Stimulated activated naive B cell treated with anti-CD40 and anti-IgM and Interleukin-4, amounts not matched to agents 10 μg/mL and 1 μg/mL and 100 μg/mL, for 72 hours (primary cell): ENCODE measurements around the gene FSTL4.
"Not testable (repeated sequence)": the region's sequence is repeated elsewhere in the genome, so short reads cannot be mapped to it uniquely, and the experiment has no call there.

ENCODE experiments used
- ATAC-seq, 2 donors: fragments of 150-1000 bp; cut with Tn5 transposase; replicated peaks; 2 replicates each; pipeline ENCODE4 v1.10.0; 2021; ENCODE audit warnings: moderate library complexity in 1 of 2
- DNase-seq: peaks from one replicate; pipeline ENCODE4 v3.0.0; 2021
- H3K27ac Mint-ChIP-seq: one replicate; pipeline ENCODE4 v1.8.0; 2022; ENCODE audit warnings: mild to moderate bottlenecking, mixed read lengths
- H3K27me3 Mint-ChIP-seq, 2 donors: one replicate each; pipeline ENCODE4 v1.8.0; 2022; ENCODE audit warnings: mixed read lengths in 2 of 2
- H3K36me3 Mint-ChIP-seq, 2 donors: one replicate each; pipeline ENCODE4 v1.8.0; 2022; ENCODE audit warnings: mixed read lengths in 2 of 2, mild to moderate bottlenecking in 1 of 2
- H3K4me1 Mint-ChIP-seq, 2 donors: one replicate each; pipeline ENCODE4 v1.8.0; 2022; ENCODE audit warnings: mixed read lengths in 2 of 2, mild to moderate bottlenecking in 1 of 2
- H3K4me3 Mint-ChIP-seq, 2 donors: one replicate each; pipeline ENCODE4 v1.8.0; 2022; ENCODE audit warnings: mild to moderate bottlenecking in 2 of 2, mixed read lengths in 2 of 2, moderate library complexity in 1 of 2
- H3K9me3 Mint-ChIP-seq, 2 donors: one replicate each; pipeline ENCODE4 v1.8.0; 2022; ENCODE audit warnings: mixed read lengths in 2 of 2, mild to moderate bottlenecking in 1 of 2

The FSTL4 gene

GRCh38 chr5:133450286-133450685 is 162.1 kb downstream of the FSTL4 start:
- ATAC-seq (no peak), DNase-seq (no peak)
- peaks cover 18 to 25% of the 10 kb centered on the region in 2 donors for H3K27me3 Mint-ChIP-seq
- H3K27ac Mint-ChIP-seq = no peak overlapping the region
- no peaks in the 10 kb centered on the region for H3K36me3 Mint-ChIP-seq
- no peaks in the 10 kb centered on the region for H3K4me1 Mint-ChIP-seq
- no peaks in the 10 kb centered on the region for H3K9me3 Mint-ChIP-seq
- H3K4me3 Mint-ChIP-seq = no peak overlapping the region

GRCh38 chr5:133449181-133449580 is 163.2 kb downstream of the FSTL4 start:
- Mint-ChIP-seq H3K4me1 (no peaks in the 10 kb centered on the region), H3K36me3 (no peaks in the 10 kb centered on the region), H3K27ac (no peak overlapping the region), H3K27me3 (peaks cover 18 to 25% of the 10 kb centered on the region in 2 donors), H3K4me3 (no peak overlapping the region), H3K9me3 (no peaks in the 10 kb centered on the region)
- no peak for ATAC-seq
- DNase-seq = no peak

- peaks cover 12% of the 10 kb centered on the region in 2 donors for H3K27me3 Mint-ChIP-seq
Measured at GRCh38 chr5:133446440-133446839, 165.9 kb downstream of the FSTL4 start.

GRCh38 chr5:133445744-133446143 is 166.6 kb downstream of the FSTL4 start:
- ATAC-seq (no peak), DNase-seq (no peak)
- H3K4me1 Mint-ChIP-seq = no peaks in the 10 kb centered on the region
- no peak overlapping the region for H3K4me3 Mint-ChIP-seq
- H3K36me3 Mint-ChIP-seq = no peaks in the 10 kb centered on the region
- H3K27ac Mint-ChIP-seq = no peak overlapping the region
- peaks cover 9% of the 10 kb centered on the region in 2 donors for H3K27me3 Mint-ChIP-seq
- no peaks in the 10 kb centered on the region for H3K9me3 Mint-ChIP-seq

More at GRCh38 chr5:133446440-133446839, 165.9 kb downstream of the FSTL4 start:
- Mint-ChIP-seq H3K9me3 (no peaks in the 10 kb centered on the region), H3K4me1 (no peaks in the 10 kb centered on the region), H3K36me3 (no peaks in the 10 kb centered on the region), H3K4me3 (no peak overlapping the region), H3K27ac (no peak overlapping the region)
- DNase-seq (no peak), ATAC-seq (no peak)

GRCh38 chr5:133445204-133445603 is 167.1 kb downstream of the FSTL4 start:
- not testable (repeated sequence) for DNase-seq, H3K36me3 Mint-ChIP-seq, ATAC-seq, H3K4me3 Mint-ChIP-seq, H3K27ac Mint-ChIP-seq, H3K4me1 Mint-ChIP-seq, H3K9me3 Mint-ChIP-seq, H3K27me3 Mint-ChIP-seq

GRCh38 chr5:133444711-133445110 is 167.6 kb downstream of the FSTL4 start:
- Mint-ChIP-seq H3K9me3 (no peaks in the 10 kb centered on the region), H3K27ac (no peak overlapping the region), H3K27me3 (peaks cover 0 to 5% of the 10 kb centered on the region in 2 donors), H3K4me1 (no peaks in the 10 kb centered on the region), H3K4me3 (no peak overlapping the region), H3K36me3 (peaks cover 0 to 2% of the 10 kb centered on the region in 2 donors)
- no peak for ATAC-seq
- no peak for DNase-seq

GRCh38 chr5:133441166-133441815 is 171.1 kb downstream of the FSTL4 start:
- no peaks in the 10 kb centered on the region for H3K9me3 Mint-ChIP-seq
- H3K27ac Mint-ChIP-seq = no peak overlapping the region

GRCh38 chr5:133440467-133441115 is 171.8 kb downstream of the FSTL4 start:
- peaks cover 4 to 5% of the 10 kb centered on the region in 2 donors for H3K4me1 Mint-ChIP-seq
- ATAC-seq (no peak), DNase-seq (no peak)
- peaks cover 0 to 2% of the 10 kb centered on the region in 2 donors for H3K36me3 Mint-ChIP-seq
- no peaks in the 10 kb centered on the region for H3K9me3 Mint-ChIP-seq
- no peak overlapping the region for H3K4me3 Mint-ChIP-seq
- no peak overlapping the region for H3K27ac Mint-ChIP-seq
- peaks cover 0 to 10% of the 10 kb centered on the region in 2 donors for H3K27me3 Mint-ChIP-seq

More at GRCh38 chr5:133441166-133441815, 171.1 kb downstream of the FSTL4 start:
- no peak for DNase-seq
- peaks cover 0 to 10% of the 10 kb centered on the region in 2 donors for H3K27me3 Mint-ChIP-seq
- H3K4me1 Mint-ChIP-seq = no peaks in the 10 kb centered on the region
- ATAC-seq = no peak
- H3K4me3 Mint-ChIP-seq = no peak overlapping the region
- peaks cover 0 to 2% of the 10 kb centered on the region in 2 donors for H3K36me3 Mint-ChIP-seq

GRCh38 chr5:133439859-133440258 is 172.5 kb downstream of the FSTL4 start:
- H3K27ac Mint-ChIP-seq = no peak overlapping the region
- H3K9me3 Mint-ChIP-seq = no peaks in the 10 kb centered on the region
- DNase-seq (no peak), ATAC-seq (no peak)
- H3K4me1 Mint-ChIP-seq = peaks cover 6 to 12% of the 10 kb centered on the region in 2 donors
- no peak overlapping the region for H3K4me3 Mint-ChIP-seq
- peaks cover 0 to 2% of the 10 kb centered on the region in 2 donors for H3K36me3 Mint-ChIP-seq
- H3K27me3 Mint-ChIP-seq = peaks cover 0 to 10% of the 10 kb centered on the region in 2 donors

GRCh38 chr5:133438487-133438886 is 173.9 kb downstream of the FSTL4 start:
- DNase-seq = no peak
- Mint-ChIP-seq H3K27me3 (peaks cover 0 to 14% of the 10 kb centered on the region in 2 donors), H3K9me3 (no peaks in the 10 kb centered on the region), H3K4me3 (no peak overlapping the region), H3K27ac (no peak overlapping the region), H3K4me1 (peaks cover 7 to 14% of the 10 kb centered on the region in 2 donors), H3K36me3 (peaks cover 0 to 2% of the 10 kb centered on the region in 2 donors)
- ATAC-seq = no peak

- no peak for ATAC-seq
- no peak overlapping the region for H3K4me3 Mint-ChIP-seq
- H3K36me3 Mint-ChIP-seq = no peaks in the 10 kb centered on the region
- peaks cover 0 to 19% of the 10 kb centered on the region in 2 donors for H3K27me3 Mint-ChIP-seq
- no peak overlapping the region for H3K27ac Mint-ChIP-seq
- no peak for DNase-seq
- H3K9me3 Mint-ChIP-seq = no peaks in the 10 kb centered on the region
- peaks cover 7 to 14% of the 10 kb centered on the region in 2 donors for H3K4me1 Mint-ChIP-seq
Measured at GRCh38 chr5:133434336-133434735, 178.0 kb downstream of the FSTL4 start.

GRCh38 chr5:133433641-133434040 is 178.7 kb downstream of the FSTL4 start:
- H3K4me1 Mint-ChIP-seq = peaks cover 7 to 14% of the 10 kb centered on the region in 2 donors
- ATAC-seq = no peak
- DNase-seq = no peak
- H3K27me3 Mint-ChIP-seq = peaks cover 0 to 19% of the 10 kb centered on the region in 2 donors
- no peaks in the 10 kb centered on the region for H3K36me3 Mint-ChIP-seq
- no peaks in the 10 kb centered on the region for H3K9me3 Mint-ChIP-seq
- no peak overlapping the region for H3K4me3 Mint-ChIP-seq
- H3K27ac Mint-ChIP-seq = no peak overlapping the region

- no peak overlapping the region for H3K27ac Mint-ChIP-seq
- H3K4me1 Mint-ChIP-seq = peaks cover 7 to 14% of the 10 kb centered on the region in 2 donors
- ATAC-seq = no peak
- peaks cover 4 to 13% of the 10 kb centered on the region in 2 donors for H3K27me3 Mint-ChIP-seq
- no peaks in the 10 kb centered on the region for H3K9me3 Mint-ChIP-seq
- no peak overlapping the region for H3K4me3 Mint-ChIP-seq
- H3K36me3 Mint-ChIP-seq = no peaks in the 10 kb centered on the region
- DNase-seq = no peak
Measured at GRCh38 chr5:133432956-133433532, 179.3 kb downstream of the FSTL4 start.

- no peaks in the 10 kb centered on the region for H3K36me3 Mint-ChIP-seq
- ATAC-seq (no peak), DNase-seq (no peak)
- no peaks in the 10 kb centered on the region for H3K9me3 Mint-ChIP-seq
- H3K4me3 Mint-ChIP-seq = no peak overlapping the region
- H3K4me1 Mint-ChIP-seq = peaks cover 7 to 14% of the 10 kb centered on the region in 2 donors
- no peak overlapping the region for H3K27ac Mint-ChIP-seq
- H3K27me3 Mint-ChIP-seq = peaks cover 11% of the 10 kb centered on the region in 2 donors
Measured at GRCh38 chr5:133431326-133431865, 180.9 kb downstream of the FSTL4 start.
